GM19240 (cell line): ENCODE measurements around the gene FGF1.

Experiments
- DNase-seq: peaks from one replicate; pipeline ENCODE4 v3.0.0; 2011; ENCODE audit warnings: low spot score; ENCODE audit not compliant: insufficient read length

FGF1 gene

DNA sequence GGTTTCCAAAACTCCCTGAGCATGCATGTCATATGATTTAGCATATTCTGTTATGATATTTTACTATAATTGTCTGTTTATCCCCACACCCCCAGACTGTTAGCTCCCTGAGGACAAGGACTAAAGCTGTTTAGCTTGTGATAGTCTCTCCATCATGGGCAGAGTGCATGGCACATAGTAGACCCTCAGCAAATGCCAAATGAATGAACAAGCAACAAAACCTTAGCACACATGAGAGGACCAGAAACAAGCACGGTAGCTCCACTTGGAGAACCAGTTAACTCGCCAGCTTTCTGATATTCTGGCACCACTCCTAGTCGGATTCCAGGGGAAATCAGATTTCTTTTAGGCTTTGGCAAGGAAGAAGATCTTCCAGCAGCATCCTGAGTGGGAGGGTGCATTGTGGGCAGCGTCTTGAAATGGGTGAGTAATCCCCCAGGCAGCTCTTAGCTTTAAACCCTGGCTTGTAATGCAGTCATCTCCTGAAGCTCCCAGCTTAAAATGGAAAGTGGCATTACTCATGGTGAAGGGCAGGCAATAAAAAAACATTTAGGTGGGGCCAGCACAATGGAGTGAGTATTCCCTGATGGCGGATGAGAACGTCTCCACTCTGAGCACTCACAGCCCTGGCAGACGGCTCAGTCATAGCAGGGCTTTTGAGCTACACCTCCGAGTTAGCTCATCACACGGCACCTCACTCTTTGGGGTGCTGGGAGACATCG lies 41.1 kb downstream of the FGF1 start:
- DNase-seq = no peak

DNA sequence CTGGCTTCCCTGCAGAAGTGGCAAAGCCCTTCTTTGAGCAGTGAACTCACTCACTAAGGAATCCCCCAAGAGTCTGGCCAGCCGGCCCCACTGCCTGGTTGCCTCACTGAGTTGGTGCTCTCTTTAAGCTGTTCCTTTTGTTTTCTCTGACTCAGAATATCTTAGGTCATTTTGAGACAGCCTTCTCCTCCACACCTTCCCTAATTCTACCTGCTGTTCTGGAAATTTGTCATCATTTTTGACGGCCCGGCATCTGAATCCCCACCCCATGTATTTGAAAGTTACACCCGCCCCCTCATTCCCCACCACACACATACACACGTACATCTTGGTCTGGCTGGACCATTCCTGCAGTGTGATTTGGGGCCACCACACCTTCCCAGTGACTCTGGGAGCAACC lies 41.8 kb downstream of the FGF1 start:
- no peak for DNase-seq

DNA sequence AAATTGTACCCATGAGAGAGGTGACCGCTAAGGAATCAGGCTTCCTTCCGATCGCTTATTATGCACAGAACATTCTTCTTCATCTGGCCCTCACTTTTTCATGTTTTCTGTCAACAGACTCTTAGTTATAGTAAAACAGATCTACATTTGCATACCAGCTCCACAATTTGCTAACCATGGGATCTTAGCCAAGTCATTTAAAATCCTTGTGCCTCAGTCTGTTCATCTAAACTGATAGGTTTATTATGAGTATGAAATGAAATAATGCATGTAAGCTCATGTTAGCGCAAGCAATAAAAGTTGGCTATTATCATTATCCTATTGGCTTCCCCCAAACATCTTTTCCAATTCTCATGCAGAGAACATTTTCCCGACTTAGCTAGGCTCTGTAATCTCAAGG lies 42.3 kb downstream of the FGF1 start:
- no peak for DNase-seq

DNA sequence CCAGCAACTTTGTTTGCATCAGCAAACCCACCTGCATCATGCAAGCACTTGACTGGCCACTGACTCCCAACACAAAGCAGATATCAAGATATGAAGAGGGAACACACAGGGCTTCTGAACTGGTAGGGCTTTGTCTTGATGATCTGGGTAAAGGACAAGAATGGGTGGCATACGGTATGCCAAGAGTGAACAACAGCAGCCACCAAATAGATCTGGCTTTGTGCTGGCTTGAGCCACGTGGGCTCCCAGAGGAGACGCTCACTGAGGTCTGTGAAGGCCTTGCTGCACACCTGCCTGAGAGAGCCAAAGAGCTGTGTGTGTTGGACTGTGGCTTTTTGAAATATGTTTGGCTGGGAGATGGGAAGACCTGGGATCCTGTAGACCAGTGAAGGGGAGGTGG lies 43.5 kb downstream of the FGF1 start:
- no peak for DNase-seq

DNA sequence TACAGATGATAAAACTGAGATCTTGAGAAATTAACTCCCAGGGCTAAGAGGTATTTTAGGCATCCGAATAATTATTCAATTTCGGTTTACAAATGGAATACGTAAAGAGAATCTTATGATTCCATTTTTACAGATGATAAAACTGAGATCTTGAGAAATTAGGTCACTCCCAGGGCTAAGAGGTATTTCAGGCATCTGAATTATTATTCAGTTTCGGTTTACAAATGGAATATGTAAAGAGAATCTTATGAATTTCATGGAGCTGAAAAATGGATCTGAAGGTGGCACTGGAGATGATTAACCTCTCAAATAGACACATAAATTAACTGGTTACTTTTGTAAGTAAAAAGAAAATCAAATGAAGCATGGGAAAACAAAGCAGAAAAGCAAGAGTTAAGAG lies 44.2 kb downstream of the FGF1 start:
- DNase-seq = no peak

DNA sequence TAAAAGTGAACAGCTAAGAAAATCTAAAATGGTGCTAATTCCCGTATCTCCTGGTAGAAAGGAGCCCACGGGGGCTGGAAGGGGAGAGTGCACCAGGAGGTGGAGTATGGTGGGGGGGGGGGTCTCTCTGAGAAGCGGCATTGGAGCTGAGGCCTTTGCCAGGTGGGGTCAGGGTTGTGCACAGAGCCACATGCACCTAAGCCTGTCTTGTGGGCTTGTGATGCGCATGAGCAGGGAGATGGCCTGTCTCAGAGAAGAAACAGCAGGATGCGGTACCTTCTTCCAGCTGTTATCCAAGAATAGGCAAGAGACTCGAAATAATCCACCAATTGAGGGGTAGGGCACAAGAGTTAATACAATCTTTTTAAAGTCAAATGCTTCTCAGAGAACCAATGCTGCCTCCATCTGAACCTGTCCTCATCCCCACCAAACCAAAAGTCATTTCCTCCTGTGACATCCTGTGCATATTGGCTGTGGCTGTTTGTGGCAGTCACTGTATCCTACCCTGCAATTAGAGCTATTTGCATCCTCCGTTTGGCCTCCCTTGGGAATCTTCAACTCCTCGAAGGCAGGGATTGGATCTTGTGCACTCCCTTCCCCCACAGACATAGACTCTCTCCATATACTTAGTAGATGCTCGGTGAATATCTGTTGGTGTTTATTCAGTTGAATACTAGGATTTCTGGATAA lies 45.4 kb downstream of the FGF1 start:
- no peak for DNase-seq

DNA sequence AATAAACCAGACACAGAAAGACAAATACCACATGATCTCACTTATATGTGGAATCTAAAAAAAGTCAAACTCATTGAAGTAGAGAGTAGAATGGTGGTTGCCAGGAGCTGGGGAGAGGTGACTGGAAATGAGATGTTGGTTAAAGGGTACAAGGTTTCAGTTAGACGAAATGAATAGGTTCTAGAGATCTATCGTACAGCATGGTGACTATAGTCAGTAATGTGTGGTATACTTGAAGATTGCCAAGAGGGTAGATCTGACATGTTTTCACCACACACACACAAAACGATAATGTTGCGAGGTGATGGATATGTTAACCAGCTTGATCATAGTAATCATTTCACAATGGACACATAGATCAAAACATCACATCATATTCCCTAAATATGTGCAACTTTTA lies 46.4 kb downstream of the FGF1 start:
- no peak for DNase-seq

DNA sequence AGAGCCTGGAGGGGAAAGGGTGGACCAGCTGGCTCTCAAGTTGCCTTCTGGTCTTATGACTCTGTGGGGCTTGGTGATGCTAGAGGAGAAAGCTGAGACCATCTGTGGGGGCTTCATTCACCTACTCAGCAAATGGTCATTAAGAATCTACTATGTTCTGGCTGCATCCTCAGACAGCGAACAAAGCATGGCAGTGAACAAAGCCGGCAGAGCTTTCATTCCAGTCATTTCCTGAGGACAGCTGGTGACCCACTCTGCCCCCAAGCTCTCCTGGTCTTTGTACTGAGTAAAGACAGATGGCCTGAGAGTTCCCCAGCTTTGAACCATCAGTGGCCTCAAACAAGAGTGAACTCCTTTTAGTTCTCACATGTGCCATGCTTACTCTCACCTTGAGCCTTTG lies 48.0 kb downstream of the FGF1 start:
- DNase-seq = no peak

DNA sequence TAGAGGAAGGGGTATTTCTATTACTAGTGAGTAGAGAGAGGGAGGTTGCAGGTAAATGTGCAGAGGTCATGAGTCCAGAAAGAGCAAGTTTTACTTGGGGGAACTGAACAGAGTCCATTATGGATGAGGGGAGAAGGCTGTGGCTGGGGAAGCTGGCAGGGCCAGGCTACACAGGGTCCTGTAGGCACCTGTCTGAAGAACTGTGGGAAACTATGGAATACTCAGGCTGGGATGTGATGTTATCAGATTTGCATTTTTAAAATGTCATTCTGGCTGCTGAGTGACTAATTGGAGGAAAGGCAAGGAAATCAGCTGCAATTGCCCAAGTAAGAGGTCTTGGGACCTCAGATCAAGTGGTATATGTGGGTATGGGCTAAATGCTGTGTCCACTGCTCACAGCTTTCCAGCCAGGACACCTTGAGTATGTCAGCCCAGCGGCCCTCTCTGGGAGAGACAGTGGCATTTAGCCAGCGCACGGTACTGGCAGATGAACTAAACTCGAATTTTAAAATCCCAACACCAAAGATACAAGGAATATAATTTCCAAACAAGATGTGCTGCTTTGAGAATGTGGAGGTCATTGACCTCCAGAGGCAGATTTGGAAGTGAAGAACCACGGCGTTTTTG lies 49.1 kb downstream of the FGF1 start:
- no peak for DNase-seq

DNA sequence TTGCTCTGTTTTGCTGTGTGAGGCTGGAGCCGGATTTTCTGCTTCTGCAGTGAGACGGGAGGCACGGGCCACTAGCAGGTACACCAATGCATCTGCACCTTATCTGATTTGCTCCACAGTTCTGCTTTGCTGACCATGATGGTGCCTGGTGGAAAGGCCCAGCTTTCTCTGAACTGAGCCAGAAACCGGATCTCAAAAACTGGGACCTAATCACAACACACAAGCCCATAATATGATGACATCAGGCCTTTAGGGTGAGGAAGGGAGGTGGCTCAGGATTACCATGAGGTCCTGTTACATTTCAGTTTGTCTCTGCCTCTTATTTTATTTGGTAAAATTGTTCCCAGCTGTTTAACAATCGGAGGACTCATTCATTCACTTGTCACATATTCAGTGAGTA lies 49.8 kb downstream of the FGF1 start:
- DNase-seq = no peak

DNA sequence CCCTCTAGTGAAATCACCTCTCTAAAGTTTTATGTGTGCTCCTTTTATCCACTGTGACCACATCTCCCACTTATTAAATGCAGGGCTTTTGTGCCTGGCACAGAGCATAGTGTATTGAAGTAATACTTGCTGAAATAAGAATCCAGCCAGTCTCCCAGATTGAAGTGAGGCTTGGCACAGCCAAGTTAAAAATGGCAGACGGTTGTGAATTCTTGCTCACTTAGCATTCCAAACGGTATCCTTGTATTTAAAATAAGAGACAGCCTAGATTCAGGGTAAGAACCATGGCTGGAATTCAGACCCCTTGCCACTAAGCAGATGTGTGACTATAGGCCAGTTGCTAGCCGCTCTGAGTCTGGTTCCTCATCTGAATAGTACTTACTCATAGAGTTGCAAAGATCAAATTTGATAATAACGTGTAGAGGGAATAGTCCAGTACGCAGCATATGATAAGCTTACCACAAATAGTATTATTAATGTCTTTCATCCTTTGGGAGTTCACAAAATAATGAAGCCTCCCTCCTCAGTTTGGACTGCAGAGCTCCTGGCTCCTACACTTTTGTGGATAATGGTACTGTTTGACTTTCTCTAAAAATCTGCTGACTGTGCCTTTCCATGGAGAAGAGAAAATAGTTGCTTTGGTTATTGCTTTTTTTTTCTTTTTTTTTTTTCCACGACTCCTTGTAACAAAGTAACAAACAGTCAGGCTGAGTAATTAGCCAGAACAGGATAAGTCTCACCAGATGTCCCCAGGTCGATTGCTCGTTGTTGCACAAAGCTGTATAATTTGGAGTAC lies 51.5 kb downstream of the FGF1 start:
- DNase-seq = no peak

DNA sequence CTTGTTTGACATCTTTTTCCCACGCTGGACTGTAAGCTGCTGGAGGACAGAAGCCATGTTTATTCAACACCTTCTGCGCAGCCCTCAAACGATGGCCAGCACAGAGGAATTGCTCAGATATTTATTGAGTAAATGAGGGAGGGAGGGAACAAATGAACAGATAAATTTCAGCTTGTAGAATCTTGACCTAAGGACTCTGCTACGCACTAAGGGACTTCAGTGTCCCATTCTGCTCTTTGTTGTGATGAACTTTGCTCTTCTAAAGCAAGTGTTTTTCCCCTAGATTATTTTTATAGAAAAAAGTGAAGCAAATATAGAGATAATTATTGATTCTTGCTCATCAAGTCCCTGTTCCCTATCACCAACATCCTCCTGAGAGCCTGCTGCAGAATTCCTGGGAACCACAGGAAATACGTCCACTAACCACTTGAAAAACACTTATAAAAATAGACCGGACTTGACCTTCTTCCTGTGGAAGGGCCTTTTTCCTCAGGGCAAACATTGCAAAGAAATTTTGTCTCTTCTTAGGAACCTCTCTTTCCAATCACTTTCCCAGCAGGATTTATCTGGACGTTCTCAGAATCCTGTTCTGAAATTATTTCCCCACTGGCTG lies 54.9 kb downstream of the FGF1 start:
- no peak for DNase-seq

DNA sequence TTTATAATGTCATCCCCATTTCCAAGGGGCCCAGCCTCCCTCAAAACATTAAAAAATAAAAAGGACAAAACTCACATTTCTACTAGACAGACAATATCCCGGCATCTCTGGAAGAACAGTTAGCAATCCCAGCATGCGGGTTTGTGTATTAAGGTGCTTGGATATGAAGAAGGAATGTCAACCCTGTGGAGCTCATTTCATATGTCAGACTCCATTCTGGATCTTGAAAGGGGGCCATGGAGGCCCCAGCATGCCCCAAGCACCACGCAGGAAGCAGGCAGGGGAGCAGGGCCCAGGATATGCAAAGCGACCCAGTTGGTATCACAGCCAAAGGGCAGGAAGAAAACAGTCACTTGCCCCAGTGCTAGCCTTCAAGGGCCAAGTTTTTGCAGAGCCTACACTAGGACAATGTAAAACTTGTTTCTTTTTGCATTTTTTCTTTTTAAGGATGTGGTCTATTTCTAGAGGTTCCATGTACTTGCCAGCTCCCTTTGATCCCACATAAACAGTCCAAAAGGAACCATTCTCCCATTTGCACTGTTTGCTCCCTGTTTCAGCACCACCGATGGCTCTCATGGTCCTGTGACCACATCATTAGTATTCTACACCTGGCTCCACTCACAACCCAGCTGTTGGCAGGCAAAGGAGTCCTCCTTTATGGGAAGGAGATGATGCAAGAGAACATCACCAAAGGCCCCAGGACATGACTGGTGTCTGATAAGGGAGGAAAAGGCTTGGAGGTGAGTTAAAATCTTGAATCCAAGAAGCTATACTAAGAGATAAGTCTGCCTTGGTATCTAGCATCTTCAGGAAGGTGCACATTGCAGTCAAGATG lies 58.3 kb downstream of the FGF1 start:
- no peak for DNase-seq

DNA sequence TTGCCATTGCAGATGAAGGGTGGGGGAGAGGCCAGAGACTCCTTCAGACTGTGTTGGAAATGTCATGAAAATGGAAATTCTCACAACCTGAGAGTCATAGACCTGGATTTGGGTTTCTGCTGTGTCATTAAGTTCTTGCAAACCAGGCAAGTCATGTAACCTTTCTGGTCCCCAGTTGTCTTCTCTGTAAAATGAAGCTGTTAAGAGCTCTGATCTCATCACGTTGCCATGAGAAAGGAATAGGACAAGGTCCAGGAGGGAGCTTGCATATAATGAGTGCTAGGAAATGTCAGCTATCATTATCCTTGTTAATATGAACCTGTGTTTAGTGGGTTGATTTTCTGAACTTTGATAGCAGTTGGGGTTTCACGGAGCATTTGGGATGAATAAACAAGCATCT lies 59.1 kb downstream of the FGF1 start:
- DNase-seq = no peak

DNA sequence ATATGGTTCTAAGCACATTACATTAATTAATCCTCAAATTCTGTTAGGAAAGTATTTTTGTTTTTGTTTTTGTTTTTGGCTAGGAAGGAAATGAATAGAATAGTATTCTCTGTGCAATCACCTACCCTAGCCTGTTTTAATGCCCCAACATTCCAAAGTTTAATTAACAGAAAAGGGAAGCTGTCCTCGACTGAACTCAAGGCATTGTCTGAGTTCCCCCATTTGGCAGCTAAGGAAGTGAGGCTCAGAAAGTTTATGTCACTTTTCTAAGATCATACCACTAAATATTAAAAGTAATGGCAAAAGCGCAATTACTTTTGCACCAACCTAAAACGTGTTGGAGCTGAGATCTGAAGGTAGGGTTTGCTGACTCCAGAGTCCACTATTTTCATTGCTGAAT lies 59.8 kb downstream of the FGF1 start:
- no peak for DNase-seq

DNA sequence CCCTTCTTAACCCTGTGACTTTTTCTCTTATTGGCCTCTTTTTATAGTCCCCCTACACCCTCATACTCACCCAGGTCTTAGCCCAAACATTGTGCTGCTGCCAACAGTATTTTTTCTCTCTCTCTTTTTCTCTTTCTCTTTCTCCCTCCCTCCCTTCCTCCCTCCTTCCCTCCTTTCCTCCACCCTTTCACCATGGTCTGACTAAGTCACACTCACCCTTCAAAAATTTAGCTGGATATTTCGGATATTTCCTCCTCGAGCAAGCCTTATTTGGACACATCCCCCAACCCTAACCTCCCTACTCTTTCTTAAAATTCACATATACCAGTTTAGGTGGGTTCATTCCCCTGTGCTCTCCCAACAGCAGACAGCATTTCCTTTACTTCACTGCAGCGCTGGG lies 64.7 kb downstream of the FGF1 start:
- DNase-seq = no peak

DNA sequence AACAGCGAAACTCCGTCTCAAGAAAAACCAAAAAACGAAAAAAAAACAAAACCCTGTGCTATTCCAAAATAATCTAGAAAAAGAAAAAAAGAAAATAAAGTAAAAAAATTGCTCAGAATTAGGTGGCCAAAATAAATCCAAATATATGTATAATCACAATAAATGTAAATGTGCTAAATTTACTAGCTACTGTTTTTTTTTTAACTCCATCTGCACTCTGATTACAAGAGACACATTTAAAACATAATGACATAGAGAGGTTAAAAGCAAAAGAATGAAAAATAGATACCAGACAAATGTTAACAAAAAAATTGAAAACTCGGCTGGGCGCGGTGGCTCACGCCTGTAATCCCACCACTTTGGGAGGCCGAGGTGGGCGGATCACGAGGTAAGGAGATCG lies 66.1 kb downstream of the FGF1 start:
- DNase-seq = no peak

DNA sequence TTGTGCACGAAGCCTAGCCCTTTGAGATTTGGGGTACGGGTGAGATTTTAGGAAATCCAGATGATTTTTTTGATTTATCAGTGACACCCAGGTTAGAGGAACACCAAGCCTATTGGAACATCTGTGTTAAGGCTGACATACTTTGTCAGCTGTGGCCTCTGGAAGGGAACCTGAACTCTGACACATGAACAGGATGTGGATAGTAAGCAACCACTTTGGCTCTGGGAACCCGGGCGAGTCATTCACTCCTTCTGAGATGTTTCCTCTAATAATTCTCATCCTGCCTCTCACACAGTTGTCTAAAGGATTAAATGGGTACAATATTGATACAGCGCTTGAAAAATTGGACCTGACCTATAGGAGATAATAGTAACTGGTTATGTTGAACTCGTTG lies 67.8 kb downstream of the FGF1 start:
- no peak for DNase-seq

DNA sequence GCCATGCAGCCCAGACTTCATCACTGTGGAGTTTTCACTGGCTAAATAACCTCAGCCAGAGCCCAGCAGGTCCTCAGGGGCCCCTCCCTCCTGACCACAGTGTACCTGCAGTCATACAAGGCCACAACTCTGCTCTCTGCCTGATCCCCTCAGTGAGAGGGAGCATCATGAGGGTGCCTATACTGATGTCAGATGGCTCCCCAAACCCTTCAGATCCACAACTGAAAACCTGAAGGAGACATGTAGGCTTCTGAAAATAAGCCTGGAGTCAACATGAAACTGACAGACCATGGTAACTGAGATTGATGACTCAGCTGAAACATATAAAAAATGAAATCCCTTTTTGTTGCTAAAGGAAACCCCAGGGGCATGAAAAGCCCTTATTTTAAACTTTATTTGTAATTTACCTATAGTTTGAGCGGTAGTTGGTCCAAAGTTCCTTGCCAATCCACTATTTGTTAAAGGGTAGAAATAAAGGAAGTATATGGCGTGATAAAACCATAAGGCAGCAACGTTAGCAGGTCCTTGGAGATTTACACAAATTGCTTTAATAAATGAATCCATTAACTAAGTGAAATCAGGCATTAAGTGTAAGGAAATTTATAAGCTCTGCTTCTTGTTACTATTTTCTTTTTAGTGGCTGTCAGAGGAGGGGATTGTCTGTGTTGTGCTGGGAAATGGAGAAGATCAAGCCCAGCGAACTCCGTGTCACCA lies 68.3 kb downstream of the FGF1 start:
- DNase-seq = no peak

DNA sequence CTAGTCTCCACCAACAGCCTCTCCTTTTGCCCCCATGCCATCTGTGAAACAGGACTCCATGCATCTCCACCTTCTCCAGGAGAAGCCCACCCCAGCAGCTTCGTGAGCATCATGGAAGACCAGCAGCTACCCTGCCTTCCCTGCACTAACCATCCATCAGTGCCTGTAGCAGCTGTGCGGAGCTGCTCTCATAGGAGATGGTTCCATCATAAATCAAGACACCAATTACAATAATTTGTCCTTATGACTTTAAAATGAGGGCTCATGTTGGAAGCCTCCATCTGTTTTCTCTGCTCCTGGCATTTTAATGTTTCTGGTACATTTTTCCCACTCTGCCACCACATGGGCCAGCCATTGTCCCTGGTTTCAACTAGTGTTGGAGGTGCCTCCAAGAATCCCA lies 69.9 kb downstream of the FGF1 start:
- DNase-seq = no peak
